VCaP (cell line): ENCODE results near the gene MUL1.
A peak's percentile ranks its signal among the peaks of the same experiment; 100 is the strongest.

Source experiments
- H3K27ac ChIP-seq: fragments of 450-650 bp; 2 replicates; pipeline ENCODE4 v1.5.1; 2017
- TF ChIP-seq, protein P1 (sequence below): fragments of 450-650 bp; conservative IDR thresholded peaks from 2 replicates; pipeline ENCODE4 v1.5.1; 2017; ENCODE audit warnings: mild to moderate bottlenecking, moderate library complexity

MUL1 gene

DNA sequence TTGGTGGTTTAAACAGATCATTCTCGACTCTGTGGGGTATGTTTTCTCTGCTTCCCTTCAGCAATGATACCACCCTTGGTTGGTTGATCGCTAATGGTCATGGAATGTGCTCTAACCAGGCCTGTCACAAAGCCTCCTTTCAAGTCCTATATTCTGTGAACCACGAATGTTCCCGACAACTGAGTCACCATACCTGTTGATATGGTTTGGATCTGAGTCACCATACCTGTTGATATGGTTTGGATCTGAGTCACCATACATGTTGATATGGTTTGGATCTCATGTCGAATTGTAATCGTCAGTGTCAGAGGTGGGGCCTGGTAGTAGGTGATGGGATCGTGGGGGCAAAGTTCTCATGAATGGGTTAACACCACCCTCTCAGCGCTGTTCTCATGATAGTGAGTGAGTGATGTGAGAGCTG, 11.7 kb downstream of the MUL1 start:
- no peak overlapping the region for H3K27ac ChIP-seq

DNA sequence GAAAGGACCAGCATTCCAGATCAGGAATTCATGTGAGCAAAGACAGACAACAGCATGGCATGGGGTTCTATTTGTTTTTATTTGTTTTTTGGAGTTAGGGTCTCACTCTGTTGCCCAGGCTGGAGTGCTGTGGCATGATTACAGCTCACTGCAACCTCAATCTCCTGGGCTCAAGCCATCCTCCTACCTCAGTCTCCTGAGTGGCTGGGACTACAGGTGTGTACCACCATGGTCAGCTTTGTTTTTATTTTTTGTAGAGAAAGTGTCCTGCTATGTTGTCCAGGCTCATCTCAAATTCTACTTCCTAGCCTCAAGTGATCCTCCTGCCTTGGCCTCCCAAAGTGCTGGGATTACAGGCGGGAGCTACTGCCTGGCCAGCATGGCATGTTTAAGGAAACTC, 12.3 kb downstream of the MUL1 start:
- TF ChIP-seq, protein P1, sequence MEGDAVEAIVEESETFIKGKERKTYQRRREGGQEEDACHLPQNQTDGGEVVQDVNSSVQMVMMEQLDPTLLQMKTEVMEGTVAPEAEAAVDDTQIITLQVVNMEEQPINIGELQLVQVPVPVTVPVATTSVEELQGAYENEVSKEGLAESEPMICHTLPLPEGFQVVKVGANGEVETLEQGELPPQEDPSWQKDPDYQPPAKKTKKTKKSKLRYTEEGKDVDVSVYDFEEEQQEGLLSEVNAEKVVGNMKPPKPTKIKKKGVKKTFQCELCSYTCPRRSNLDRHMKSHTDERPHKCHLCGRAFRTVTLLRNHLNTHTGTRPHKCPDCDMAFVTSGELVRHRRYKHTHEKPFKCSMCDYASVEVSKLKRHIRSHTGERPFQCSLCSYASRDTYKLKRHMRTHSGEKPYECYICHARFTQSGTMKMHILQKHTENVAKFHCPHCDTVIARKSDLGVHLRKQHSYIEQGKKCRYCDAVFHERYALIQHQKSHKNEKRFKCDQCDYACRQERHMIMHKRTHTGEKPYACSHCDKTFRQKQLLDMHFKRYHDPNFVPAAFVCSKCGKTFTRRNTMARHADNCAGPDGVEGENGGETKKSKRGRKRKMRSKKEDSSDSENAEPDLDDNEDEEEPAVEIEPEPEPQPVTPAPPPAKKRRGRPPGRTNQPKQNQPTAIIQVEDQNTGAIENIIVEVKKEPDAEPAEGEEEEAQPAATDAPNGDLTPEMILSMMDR = no peak
- no peak overlapping the region for H3K27ac ChIP-seq

More for the DNA sequence above, 11.7 kb downstream of the MUL1 start:
- TF ChIP-seq, protein P1 = no peak

DNA sequence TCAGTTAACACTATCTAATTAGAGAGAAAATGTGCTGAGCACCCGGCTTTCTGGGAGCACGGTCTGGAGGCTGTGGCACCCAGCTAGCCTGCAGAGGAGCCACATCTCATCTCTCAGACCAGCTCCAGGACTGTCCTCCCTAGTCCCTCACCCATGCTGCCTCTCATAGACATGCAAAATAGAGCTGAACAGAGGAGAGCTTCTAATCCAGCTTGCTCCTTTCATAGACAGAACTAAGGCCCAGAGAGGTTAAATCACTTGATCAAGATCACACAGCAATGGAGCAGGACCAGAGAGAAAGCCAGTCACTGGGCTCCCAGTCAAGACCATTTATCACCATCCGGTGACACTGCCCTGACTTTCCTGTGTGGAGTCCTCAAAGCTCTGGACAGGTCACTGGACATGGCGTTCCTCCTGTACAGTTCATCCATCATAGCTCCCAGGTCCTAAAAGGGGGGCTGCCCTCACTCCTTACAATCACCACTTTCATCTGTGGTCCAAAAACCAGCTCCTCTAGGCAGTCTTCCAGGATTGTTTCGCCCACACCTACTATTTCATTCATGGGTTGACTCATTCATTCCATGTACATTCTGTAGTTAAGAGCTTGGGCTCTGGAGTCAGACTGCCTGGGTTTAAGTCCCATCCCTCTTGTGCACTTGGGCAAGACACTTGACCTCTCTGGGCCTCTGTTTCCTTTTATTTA, 13.2 kb downstream of the MUL1 start:
- H3K27ac ChIP-seq = peak overlapping the region; percentile 72
- TF ChIP-seq, protein P1 = no peak

DNA sequence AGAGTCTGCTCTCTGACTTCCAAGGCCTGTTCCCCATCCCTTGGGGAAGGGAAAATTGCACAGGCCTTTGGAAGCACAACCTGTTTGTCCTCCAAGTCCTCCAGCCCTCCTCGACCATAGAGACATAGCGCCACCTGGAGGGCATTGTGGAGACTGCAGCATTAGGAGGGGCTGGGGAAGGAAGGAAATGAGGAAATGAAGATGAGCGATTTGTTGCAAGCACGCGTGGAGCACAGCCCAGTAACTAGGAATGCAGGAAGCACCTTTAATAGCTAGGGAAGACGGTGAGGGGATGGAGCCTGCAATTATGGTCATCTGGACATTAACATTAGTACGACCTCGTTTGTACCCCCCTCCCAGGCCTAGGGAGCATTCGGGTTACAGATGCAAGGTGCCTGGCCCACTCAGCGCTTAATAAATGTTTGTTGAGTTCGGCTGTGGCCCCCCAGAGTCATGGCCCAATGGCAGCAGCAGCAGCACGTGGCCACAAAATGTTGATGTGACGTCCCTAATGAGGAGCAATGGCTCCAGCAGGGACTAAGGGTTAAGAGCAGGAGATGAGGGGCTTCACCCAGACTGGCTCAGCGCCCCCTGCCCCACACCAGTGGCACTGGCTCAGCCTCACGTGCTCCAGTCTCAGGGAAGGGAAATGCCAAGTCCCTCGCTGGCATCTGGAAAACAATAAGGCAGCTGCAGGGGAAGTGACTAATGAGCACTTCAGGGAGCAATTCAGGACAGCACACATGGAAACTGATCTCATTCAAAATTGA, 13.9 kb downstream of the MUL1 start:
- H3K27ac ChIP-seq = peak overlapping the region; percentile 72
- TF ChIP-seq, protein P1 = peak; percentile 92

DNA sequence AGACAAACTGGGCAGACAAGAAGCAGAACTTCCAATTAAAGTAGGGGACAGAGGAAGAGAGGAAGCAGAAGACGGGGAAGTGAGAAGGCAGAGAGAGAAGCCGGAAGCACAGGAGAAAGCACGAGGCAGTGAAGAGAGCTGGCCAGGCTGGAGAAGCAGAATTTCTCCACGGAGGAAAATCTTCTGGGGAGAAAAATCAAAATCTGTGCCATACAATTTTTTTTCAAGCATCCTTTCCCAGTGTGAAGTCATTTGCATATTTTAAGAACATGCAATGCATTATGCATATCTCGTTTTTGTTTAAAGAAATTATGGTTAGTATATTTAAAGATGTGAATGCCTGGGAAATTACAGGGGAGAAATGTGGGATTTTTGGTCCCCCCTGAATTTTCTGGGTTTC, 14.6 kb downstream of the MUL1 start:
- TF ChIP-seq, protein P1 = no peak
- H3K27ac ChIP-seq = peak overlapping the region; percentile 72

- TF ChIP-seq, protein P1 = no peak
- H3K27ac ChIP-seq = peak overlapping the region; percentile 72
Observed at GRCh38 chr1:20492751-20493150, 15.2 kb downstream of the MUL1 start.

DNA sequence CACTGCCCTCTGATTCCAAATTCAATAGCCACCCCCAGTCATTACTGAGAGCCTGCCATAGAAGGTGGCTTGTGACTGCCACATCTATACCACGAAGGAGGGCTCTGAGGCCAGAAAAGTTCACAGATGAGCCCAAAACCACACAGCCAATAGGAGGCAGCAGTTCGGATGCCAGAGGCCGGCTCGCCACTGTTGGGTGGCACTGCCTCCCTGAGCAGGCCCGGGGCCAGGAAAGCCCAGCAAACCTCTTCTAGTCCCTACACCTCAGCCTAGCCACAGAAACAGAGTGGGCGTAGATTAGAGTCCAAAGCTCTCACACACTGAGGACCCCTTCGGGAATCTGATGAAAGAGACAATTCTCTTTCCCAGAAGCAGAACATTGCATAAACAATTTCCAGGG, 16.1 kb downstream of the MUL1 start:
- TF ChIP-seq, protein P1 = no peak
- peak overlapping the region; percentile 72 for H3K27ac ChIP-seq
